Measurements from ENCODE around the gene CORO7.

GRCh38 chr16:4332623-4333307 lies 83.6 kb downstream of the CORO7 start:
- TF ChIP-seq POLR2A (IDR thresholded peaks at IDR 0.05; ENCODE audit: low read length) (no peak), RAD21 (conservative IDR thresholded peaks at IDR 0.05 in 1 of 2, IDR thresholded peaks at IDR 0.05 in 1 of 2) (no peak), EP300 (IDR thresholded peaks at IDR 0.05) (no peak), NFE2L2 (conservative IDR thresholded peaks at IDR 0.05; ENCODE audit: low read length) (no peak), BHLHE40 (IDR thresholded peaks at IDR 0.05; ENCODE audit: low read depth, low read length) (no peak), MYC (IDR thresholded peaks at IDR 0.05; ENCODE audit: borderline replicate concordance, low read length) (no peak), MAZ (IDR thresholded peaks at IDR 0.05; ENCODE audit: borderline replicate concordance, low read depth, low read length) (no peak)
- TF ChIP-seq, protein P1, sequence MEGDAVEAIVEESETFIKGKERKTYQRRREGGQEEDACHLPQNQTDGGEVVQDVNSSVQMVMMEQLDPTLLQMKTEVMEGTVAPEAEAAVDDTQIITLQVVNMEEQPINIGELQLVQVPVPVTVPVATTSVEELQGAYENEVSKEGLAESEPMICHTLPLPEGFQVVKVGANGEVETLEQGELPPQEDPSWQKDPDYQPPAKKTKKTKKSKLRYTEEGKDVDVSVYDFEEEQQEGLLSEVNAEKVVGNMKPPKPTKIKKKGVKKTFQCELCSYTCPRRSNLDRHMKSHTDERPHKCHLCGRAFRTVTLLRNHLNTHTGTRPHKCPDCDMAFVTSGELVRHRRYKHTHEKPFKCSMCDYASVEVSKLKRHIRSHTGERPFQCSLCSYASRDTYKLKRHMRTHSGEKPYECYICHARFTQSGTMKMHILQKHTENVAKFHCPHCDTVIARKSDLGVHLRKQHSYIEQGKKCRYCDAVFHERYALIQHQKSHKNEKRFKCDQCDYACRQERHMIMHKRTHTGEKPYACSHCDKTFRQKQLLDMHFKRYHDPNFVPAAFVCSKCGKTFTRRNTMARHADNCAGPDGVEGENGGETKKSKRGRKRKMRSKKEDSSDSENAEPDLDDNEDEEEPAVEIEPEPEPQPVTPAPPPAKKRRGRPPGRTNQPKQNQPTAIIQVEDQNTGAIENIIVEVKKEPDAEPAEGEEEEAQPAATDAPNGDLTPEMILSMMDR (IDR thresholded peaks at IDR 0.05), result no peak
- TF ChIP-seq, protein P2, sequence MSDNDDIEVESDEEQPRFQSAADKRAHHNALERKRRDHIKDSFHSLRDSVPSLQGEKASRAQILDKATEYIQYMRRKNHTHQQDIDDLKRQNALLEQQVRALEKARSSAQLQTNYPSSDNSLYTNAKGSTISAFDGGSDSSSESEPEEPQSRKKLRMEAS (IDR thresholded peaks at IDR 0.05), result no peak

Measured in A549 (cell line).